Thoracic aorta (tissue), 2 donors: Measurements from ENCODE around the gene MAP1S. TPM values are rescaled to one million over a fixed set of nuclear protein-coding genes. Genes with fewer than 3 reads are reported as not detected.

Source experiments
- ATAC-seq: fragments of 150-250 bp; one replicate; pipeline ENCODE4 v1.8.0; 2017; ENCODE audit warnings: low read depth; ENCODE audit not compliant: insufficient number of reproducible peaks, low FRiP score
- DNase-seq: peaks from one replicate; pipeline ENCODE4 v3.0.0-alpha.2; 2020; ENCODE audit warnings: low spot score
- H3K27ac ChIP-seq, 2 donors: fragments of 200-600 bp; sonication (generic); 1 replicate in 1 of 2; 2 replicates in 1 of 2; pipeline ENCODE4 v1.5.1; 2016; ENCODE audit warnings: mild to moderate bottlenecking in 2 of 2, moderate library complexity in 2 of 2
- H3K27me3 ChIP-seq: fragments of 200-600 bp; sonication (generic); replicated peaks from 2 replicates; pipeline ENCODE4 v1.6.0; 2016; ENCODE audit warnings: mild to moderate bottlenecking; ENCODE audit not compliant: insufficient read depth
- H3K36me3 ChIP-seq: fragments of 200-600 bp; sonication (generic); one replicate; pipeline ENCODE4 v1.5.1; 2016
- H3K4me1 ChIP-seq, 2 donors: fragments of 200-600 bp; sonication (generic); 1 replicate in 1 of 2; 2 replicates in 1 of 2; pipeline versions ENCODE4 v1.5.1 to v1.6.0; 2016; ENCODE audit warnings: low read depth in 2 of 2, mild to moderate bottlenecking in 1 of 2; ENCODE audit not compliant: control insufficient read depth in 1 of 2
- H3K4me3 ChIP-seq: fragments of 200-600 bp; sonication (generic); 2 replicates; pipeline ENCODE4 v1.5.1; 2016; ENCODE audit warnings: mild to moderate bottlenecking
- H3K9me3 ChIP-seq: fragments of 200-600 bp; sonication (generic); 2 replicates; pipeline ENCODE4 v1.5.1; 2016
- CTCF ChIP-seq: fragments of 200-600 bp; sonication (generic); IDR thresholded peaks from one replicate; pipeline ENCODE4 v1.5.1; 2019; ENCODE audit warnings: antibody characterized with exemption
- total RNA-seq, 2 donors: library from RNA; depleted of rRNA; stranded (reverse); fragments of >200 nt; gene quantifications; one replicate each; pipeline versions ENCODE4 v1.1.0 to v1.2.3, GENCODE V29; 2016

Gene MAP1S
- total RNA-seq, 2 donors from 2014 or later = 31.7 to 42.9 TPM

GRCh38 chr19:17757125-17757524 is 37.8 kb downstream of the MAP1S start:
- H3K27me3 ChIP-seq = no peaks in the 10 kb centered on the region
- H3K36me3 ChIP-seq = no peaks in the 10 kb centered on the region
- ATAC-seq (no peak), DNase-seq (no peak)
- no peaks in the 10 kb centered on the region for H3K9me3 ChIP-seq
- no peak overlapping the region for H3K27ac ChIP-seq
- no peak for TF ChIP-seq CTCF
- peaks cover 0 to 8% of the 10 kb centered on the region in 2 donors for H3K4me1 ChIP-seq
- no peak overlapping the region for H3K4me3 ChIP-seq

- Histone ChIP-seq H3K4me1 (peaks cover 0 to 8% of the 10 kb centered on the region in 2 donors), H3K27me3 (no peaks in the 10 kb centered on the region), H3K27ac (no peak overlapping the region), H3K36me3 (no peaks in the 10 kb centered on the region), H3K9me3 (no peaks in the 10 kb centered on the region), H3K4me3 (no peak overlapping the region)
- no peak for DNase-seq
- no peak for TF ChIP-seq CTCF
- ATAC-seq = no peak
Measured at GRCh38 chr19:17758515-17758914, 39.2 kb downstream of the MAP1S start.

GRCh38 chr19:17761148-17761547 is 41.9 kb downstream of the MAP1S start:
- ATAC-seq = no peak
- H3K27me3 ChIP-seq = no peaks in the 10 kb centered on the region
- H3K27ac ChIP-seq = no peak overlapping the region
- no peaks in the 10 kb centered on the region for H3K36me3 ChIP-seq
- H3K4me3 ChIP-seq = no peak overlapping the region
- no peaks in the 10 kb centered on the region for H3K9me3 ChIP-seq
- no peak for DNase-seq
- no peak for TF ChIP-seq CTCF
- peaks cover 0 to 8% of the 10 kb centered on the region in 2 donors for H3K4me1 ChIP-seq

- peaks cover 0 to 8% of the 10 kb centered on the region in 2 donors for H3K4me1 ChIP-seq
- ATAC-seq = no peak
- no peak for TF ChIP-seq CTCF
Measured at GRCh38 chr19:17762505-17763229, 43.4 kb downstream of the MAP1S start.

GRCh38 chr19:17764348-17764747 is 45.1 kb downstream of the MAP1S start:
- H3K27me3 ChIP-seq = no peaks in the 10 kb centered on the region
- ATAC-seq = no peak
- no peak overlapping the region for H3K4me3 ChIP-seq
- DNase-seq = no peak
- H3K27ac ChIP-seq = no peak overlapping the region
- peaks cover 0 to 8% of the 10 kb centered on the region in 2 donors for H3K4me1 ChIP-seq
- H3K36me3 ChIP-seq = no peaks in the 10 kb centered on the region
- H3K9me3 ChIP-seq = no peaks in the 10 kb centered on the region
- TF ChIP-seq CTCF = no peak

More at GRCh38 chr19:17762505-17763229, 43.4 kb downstream of the MAP1S start:
- DNase-seq = no peak
- Histone ChIP-seq H3K36me3 (no peaks in the 10 kb centered on the region), H3K27ac (no peak overlapping the region), H3K4me3 (no peak overlapping the region), H3K27me3 (no peaks in the 10 kb centered on the region), H3K9me3 (no peaks in the 10 kb centered on the region)
